GM21529 (cell line): ENCODE results near the gene MAGI2.

Experiments used
- ATAC-seq: cut with Tn5 transposase; IDR thresholded peaks from one replicate; pipeline ENCODE4 v1.9.1; 2021; ENCODE audit not compliant: unreplicated experiment

MAGI2 gene

DNA sequence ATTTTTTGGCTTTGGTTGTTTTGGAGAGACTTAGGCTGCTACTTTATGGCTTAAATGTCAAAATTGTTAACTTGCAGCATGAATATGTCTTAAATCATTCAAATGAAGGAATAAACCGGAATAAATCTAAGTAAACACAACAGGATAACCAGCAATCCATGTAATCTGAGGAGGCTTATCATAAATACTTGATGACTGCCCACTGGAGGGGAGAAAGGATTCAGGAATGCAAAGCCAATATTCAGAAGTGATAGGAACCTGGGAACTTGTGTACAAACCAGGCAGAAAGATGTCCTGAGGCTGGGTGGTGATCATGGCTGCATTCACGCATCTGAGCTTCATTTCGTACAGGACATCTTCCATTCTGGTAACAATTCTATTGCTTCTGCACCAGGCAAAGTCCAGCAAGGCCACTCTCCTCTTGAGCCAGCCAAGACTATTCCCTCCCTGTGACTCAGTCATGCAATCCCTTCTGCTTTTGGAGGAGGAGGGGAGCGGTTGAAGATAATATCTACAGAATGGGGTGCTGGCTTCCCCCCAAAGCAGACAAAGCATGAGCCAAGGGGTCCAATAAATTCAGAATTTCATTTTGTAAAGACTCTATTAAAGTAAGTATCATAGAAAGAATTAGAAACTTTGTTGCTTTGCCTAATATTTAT lies 1280.4 kb downstream of the MAGI2 start:
- no peak for ATAC-seq

DNA sequence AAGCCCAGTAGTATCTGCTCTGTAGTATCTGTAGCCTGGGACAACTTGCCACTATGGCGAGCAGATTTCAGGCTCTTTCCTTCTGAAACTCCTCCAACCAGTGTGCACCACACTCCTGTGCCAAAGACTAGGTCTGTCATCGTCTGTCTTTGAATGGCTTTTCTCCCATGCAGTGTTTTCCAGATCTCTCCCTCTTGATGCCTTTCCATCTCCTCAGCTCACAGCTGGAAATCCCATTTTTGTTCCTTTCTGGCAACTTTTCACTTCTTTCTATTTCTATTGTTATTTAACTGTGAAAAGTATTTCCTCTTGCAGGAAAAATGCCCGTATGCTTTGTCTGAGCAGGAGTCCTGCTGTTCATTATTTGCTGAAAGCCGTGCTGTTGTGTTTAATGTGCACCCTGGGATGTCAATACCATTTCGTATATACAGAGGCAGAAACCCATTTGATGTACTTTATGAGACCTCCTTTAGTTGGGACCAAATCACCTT lies 1281.2 kb downstream of the MAGI2 start:
- ATAC-seq = no peak

- no peak for ATAC-seq
Observed at GRCh38 chr7:78171398-78171797, 1282.1 kb downstream of the MAGI2 start.

DNA sequence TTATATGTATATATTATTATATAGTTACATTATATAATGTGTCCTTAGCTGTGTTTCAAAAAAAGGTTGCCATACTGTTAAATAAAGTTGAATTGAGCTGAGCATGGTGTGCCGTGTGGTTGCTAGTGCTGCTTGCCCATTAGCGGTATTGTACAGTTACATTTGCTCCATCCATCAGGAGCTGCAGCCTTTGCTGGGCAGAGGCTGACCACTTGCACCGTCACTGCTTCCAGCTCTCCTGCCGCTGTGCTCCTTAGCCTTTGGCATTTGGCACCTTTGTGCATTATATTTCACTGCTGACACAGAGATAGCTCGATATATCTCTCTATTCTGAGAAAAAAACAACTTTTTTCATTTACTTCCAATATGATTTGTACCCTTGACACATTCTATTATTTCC lies 1282.7 kb downstream of the MAGI2 start:
- no peak for ATAC-seq

DNA sequence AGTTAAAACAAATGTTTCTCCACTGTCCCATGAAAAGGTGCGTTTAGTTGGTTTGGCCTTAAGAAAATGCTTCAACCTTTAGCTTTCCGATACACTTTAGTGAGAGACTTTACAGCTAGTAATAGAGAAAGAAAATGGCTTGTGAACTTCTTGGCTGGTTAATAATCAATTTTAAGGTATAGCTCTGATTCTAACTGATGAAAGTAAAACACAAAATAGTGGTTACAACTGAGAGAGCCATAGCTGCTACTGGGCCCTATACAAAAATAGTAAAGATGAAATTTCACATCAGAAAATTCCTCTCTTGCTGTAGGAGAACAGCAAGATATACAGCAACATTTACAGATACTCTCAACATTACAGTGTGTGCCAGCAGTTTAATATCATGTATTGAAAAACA lies 1283.5 kb downstream of the MAGI2 start:
- ATAC-seq = no peak

- ATAC-seq = no peak
Observed at GRCh38 chr7:78168865-78169264, 1284.6 kb downstream of the MAGI2 start.

- no peak for ATAC-seq
Observed at GRCh38 chr7:78167860-78168259, 1285.6 kb downstream of the MAGI2 start.

DNA sequence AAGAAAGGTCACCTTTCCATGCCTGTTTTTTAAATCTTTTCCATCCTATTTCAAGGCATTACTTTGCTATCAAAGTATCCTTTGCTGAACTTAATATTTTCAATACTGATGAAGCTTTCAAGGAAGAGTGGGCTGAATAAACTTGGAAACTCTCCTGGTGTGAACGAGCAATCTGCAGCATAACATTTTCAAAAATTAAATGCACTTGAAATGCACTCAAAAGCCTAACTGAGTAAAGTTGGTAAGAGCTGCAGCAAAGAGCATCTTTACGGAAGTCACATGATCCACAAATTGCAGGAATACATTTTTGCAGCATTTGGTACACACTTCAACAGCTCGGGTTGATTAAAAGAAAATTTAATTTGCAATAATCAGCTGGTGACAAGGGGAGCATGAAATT lies 1287.6 kb downstream of the MAGI2 start:
- no peak for ATAC-seq

GRCh38 chr7:78165454-78165853 lies 1288.0 kb downstream of the MAGI2 start:
- ATAC-seq = no peak

- no peak for ATAC-seq
Observed at GRCh38 chr7:78164459-78164858, 1289.0 kb downstream of the MAGI2 start.

DNA sequence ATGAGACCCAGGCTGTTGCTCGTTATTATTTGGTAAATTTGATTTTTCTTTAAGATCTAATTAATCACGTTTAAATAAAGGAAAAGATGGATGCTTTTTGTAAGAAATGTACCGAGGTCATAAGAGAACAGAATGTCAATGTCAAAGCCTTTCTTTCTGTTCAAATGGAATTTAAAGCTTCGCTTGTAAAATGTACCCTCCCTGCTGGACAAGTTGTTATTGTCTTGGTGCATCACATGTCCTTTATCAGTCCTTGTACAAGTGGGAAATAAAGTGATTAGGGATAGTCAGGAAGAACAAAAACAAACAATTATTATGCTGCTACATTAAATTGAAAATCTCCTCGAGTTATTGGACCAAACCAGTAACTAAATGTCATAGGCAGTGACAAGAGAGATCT lies 1291.7 kb downstream of the MAGI2 start:
- no peak for ATAC-seq

GRCh38 chr7:78159545-78159944 lies 1293.9 kb downstream of the MAGI2 start:
- ATAC-seq = no peak

DNA sequence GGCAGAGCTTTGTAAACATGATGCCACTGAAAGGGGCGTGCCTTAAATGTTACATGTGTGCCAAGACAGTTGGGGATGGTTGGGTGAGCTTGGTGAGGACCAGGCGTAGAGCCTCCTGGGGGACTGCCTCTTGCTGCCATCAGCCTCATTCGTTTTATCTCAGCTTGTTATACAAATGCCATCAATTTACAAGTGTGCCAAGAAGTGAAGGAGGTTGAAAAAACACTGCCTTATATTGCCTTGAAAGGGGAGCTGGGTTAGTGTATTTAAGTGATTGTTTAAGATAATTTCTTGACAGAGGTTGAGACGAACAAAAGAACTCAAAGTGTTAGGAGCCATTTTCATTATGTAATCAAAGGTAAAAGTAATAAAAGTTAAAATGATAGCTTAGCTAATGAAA lies 1300.2 kb downstream of the MAGI2 start:
- no peak for ATAC-seq

DNA sequence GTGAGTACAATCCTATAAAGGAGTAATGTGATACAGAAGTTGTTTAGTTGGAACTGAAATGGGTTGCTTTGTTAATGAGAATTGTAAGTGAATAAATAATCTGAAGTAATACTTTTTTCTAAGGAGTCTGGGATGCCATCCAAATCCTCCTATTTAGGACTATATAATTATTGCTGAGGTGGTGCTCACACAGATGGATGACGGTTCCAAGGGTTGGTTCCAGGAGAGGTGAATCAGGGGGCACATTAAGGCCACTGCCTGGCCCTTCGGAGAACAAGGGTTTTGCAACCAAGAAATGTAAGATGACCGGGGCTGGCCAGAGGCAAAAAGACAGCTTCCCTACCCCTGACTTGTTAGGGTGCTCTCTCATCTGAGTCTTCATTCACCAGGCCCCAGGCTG lies 1302.2 kb downstream of the MAGI2 start:
- ATAC-seq = no peak

GRCh38 chr7:78149787-78150186 lies 1303.7 kb downstream of the MAGI2 start:
- no peak for ATAC-seq

- no peak for ATAC-seq
Observed at GRCh38 chr7:78148166-78148894, 1305.1 kb downstream of the MAGI2 start.

- ATAC-seq = no peak
Observed at GRCh38 chr7:78146546-78146945, 1306.9 kb downstream of the MAGI2 start.

DNA sequence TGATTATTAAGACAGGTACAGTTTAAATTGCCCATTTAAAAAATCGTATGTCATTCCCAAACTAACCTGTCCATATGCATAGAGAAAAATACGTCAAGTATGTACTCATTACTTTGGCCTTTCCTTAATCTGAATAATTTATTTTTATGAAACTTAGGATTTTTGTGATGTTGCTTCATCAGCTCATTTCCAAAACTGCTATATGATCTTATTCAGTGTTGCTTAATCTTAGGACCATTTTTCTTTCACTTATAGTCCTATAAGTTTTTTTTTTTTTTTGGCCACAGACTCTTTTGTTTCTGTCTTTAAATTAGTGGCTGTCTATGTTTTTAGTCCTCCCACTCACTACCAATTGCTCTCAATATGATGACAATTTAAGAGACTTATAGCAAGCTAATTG lies 1309.8 kb downstream of the MAGI2 start:
- no peak for ATAC-seq

- no peak for ATAC-seq
Observed at GRCh38 chr7:78141522-78142281, 1311.8 kb downstream of the MAGI2 start.

- ATAC-seq = no peak
Observed at GRCh38 chr7:78140109-78140508, 1313.4 kb downstream of the MAGI2 start.

DNA sequence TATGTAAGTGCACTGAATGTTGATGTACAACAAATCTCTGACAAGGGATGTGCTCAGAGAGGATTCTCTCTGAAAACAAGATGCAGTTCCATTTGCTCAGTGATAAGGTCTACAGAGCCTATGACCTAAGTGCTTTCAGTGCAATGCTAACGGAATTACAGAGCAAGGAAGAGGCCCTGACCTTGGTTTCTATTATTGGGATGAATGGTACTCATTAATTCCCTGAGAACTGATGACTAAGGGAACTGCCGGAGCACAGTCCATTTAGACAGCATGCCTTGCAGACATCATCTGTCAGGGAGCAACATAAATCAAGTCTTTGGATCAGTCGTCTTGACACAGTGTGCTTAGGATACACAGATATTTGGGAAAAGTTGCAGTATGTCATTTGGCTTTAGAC lies 1314.1 kb downstream of the MAGI2 start:
- no peak for ATAC-seq

DNA sequence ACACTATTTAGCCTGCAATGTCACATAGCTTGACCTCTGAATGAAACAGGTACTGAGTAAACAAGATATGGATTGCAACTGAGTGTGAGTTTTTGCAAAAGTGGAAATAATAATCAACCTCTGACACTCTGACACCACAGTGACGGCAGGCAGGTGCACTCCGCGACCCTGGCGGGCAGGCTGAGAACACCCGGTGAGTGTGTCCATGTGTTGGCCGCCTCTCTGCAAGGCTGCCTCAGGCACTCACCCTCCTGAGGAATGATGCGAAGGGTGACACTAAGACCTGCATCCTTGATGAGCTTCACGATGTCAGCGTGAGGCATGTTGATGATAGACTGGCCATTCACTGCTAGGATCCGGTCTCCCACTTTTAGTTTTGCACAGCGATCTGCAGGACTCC lies 1318.7 kb downstream of the MAGI2 start:
- no peak for ATAC-seq
